B cell (primary cell): ENCODE measurements around the gene FKRP. TPM values are rescaled to one million over a fixed set of nuclear protein-coding genes. Genes with fewer than 3 reads are reported as not detected.

Source experiments
- ATAC-seq: fragments of 200-7000 bp; cut with Tn5 transposase; one replicate; pipeline ENCODE4 v1.10.0; 2021; ENCODE audit warnings: low read depth, mild to moderate bottlenecking, moderate number of reproducible peaks, moderate library complexity
- CTCF ChIA-PET: fragments of 350-600 bp; sonication (Branson Sonifier 250); formaldehyde crosslinking; loops from one replicate; lab custom pipeline; 2021; ENCODE audit warnings: antibody characterized with exemption, inconsistent platforms; lab: Charles Lee
- POLR2A ChIA-PET: fragments of 350-600 bp; sonication (Branson Sonifier 250); formaldehyde crosslinking; loops from one replicate; lab custom pipeline; 2021; ENCODE audit warnings: antibody characterized with exemption; lab: Charles Lee
- DNase-seq: peaks from one replicate; pipeline ENCODE4 v3.0.0; 2013
- H2AFZ ChIP-seq: 2 replicates; pipeline ENCODE4 v1.6.1; 2012; ENCODE audit warnings: mild to moderate bottlenecking, low read depth, low read length; ENCODE audit not compliant: insufficient read depth, poor library complexity, severe bottlenecking
- H3K27ac ChIP-seq, 2 donors: 1 replicate in 1 of 2; 2 replicates in 1 of 2; pipeline ENCODE4 v1.5.1; 2012 to 2013; ENCODE audit warnings: low read length in 2 of 2, mild to moderate bottlenecking in 2 of 2, moderate library complexity in 1 of 2
- H3K27me3 ChIP-seq, 4 experiments: fragments of 200-600 bp in 1 of 4; sonication (generic) in 1 of 4; replicated peaks in 1 of 4; 1 replicate in 2 of 4; 2 replicates in 2 of 4; pipeline versions ENCODE4 v1.6.1 to v1.7.0; 2013 to 2016; ENCODE audit warnings: low read length in 3 of 4, mild to moderate bottlenecking in 2 of 4, mixed read lengths in 1 of 4, moderate library complexity in 1 of 4; ENCODE audit not compliant: insufficient read depth in 4 of 4, control insufficient read depth in 3 of 4; ENCODE audit errors: control extremely low read depth in 1 of 4
- H3K36me3 ChIP-seq, 2 experiments: replicated peaks in 1 of 2; 1 replicate in 1 of 2; 2 replicates in 1 of 2; pipeline versions ENCODE4 v1.6.1 to v1.7.1; 2013; ENCODE audit warnings: low read length in 1 of 2; ENCODE audit not compliant: insufficient read depth in 2 of 2, control insufficient read depth in 1 of 2; ENCODE audit errors: control extremely low read depth in 1 of 2, extremely low read depth in 1 of 2
- H3K4me1 ChIP-seq, 2 donors: fragments of 200-600 bp in 1 of 2; sonication (generic) in 1 of 2; 1 replicate in 1 of 2; 2 replicates in 1 of 2; pipeline versions ENCODE4 v1.5.1 to v1.6.1; 2013 to 2017; ENCODE audit warnings: low read length in 2 of 2; ENCODE audit not compliant: control insufficient read depth in 2 of 2, insufficient read depth in 2 of 2
- H3K4me2 ChIP-seq: replicated peaks from 2 replicates; pipeline ENCODE3; 2012; ENCODE audit warnings: mild to moderate bottlenecking, low read depth, low read length; ENCODE audit not compliant: poor library complexity, severe bottlenecking
- H3K4me3 ChIP-seq, 5 experiments: fragments of 200-600 bp in 1 of 5; sonication (generic) in 1 of 5; 1 replicate in 3 of 5; 2 replicates in 2 of 5; pipeline versions ENCODE4 v1.5.1 to v1.7.0; 2011 to 2016; ENCODE audit warnings: low read length in 4 of 5, mild to moderate bottlenecking in 4 of 5, low read depth in 2 of 5, control low read depth in 1 of 5, moderate library complexity in 1 of 5; ENCODE audit not compliant: insufficient read depth in 1 of 5; ENCODE audit errors: control extremely low read depth in 1 of 5, extremely low read depth in 1 of 5
- H3K79me2 ChIP-seq: fragments of 200-600 bp; sonication (generic); one replicate; pipeline ENCODE4 v1.6.0; 2016; ENCODE audit warnings: low read length; ENCODE audit not compliant: control insufficient read depth, insufficient read depth
- H3K9ac ChIP-seq: fragments of 200-600 bp; sonication (generic); 2 replicates; pipeline ENCODE4 v1.6.1; 2017; ENCODE audit warnings: mild to moderate bottlenecking, low read length, moderate library complexity
- H3K9me3 ChIP-seq, 3 donors: one replicate each; pipeline versions ENCODE4 v1.6.1 to v1.7.1; 2013; ENCODE audit warnings: low read length in 2 of 3; ENCODE audit not compliant: control insufficient read depth in 2 of 3, insufficient read depth in 1 of 3; ENCODE audit errors: control extremely low read depth in 1 of 3
- H4K20me1 ChIP-seq: 2 replicates; pipeline ENCODE4 v1.6.0; 2012; ENCODE audit warnings: mild to moderate bottlenecking, low read length; ENCODE audit not compliant: insufficient read depth, control insufficient read depth, poor library complexity, severe bottlenecking
- H3K27ac Mint-ChIP-seq: one replicate; pipeline ENCODE4 v1.8.0; 2021; ENCODE audit warnings: mixed read lengths
- H3K27me3 Mint-ChIP-seq: one replicate; pipeline ENCODE4 v1.8.0; 2021; ENCODE audit warnings: mixed read lengths
- H3K4me1 Mint-ChIP-seq: one replicate; pipeline ENCODE4 v1.8.0; 2021; ENCODE audit warnings: mixed read lengths
- H3K4me3 Mint-ChIP-seq: one replicate; pipeline ENCODE4 v1.8.0; 2021; ENCODE audit warnings: mixed read lengths
- H3K9me3 Mint-ChIP-seq: one replicate; pipeline ENCODE4 v1.8.0; 2022; ENCODE audit warnings: mixed read lengths; ENCODE audit not compliant: insufficient read depth
- EZH2 ChIP-seq: IDR thresholded peaks from 2 replicates; pipeline ENCODE4 v1.6.1; 2012; ENCODE audit warnings: borderline replicate concordance, low read depth, mild to moderate bottlenecking, moderate library complexity, low read length; ENCODE audit not compliant: insufficient read depth, poor library complexity, severe bottlenecking
- WGBS: methylation state at CpG from one replicate; pipeline ENCODE4 v1.1.5; 2013; ENCODE audit warnings: missing lambda C conversion rate; ENCODE audit not compliant: insufficient coverage; 5-methylcytosine and 5-hydroxymethylcytosine counted together
- intact Hi-C: fragments of 100-400 bp; cut with micrococcal nuclease; formaldehyde crosslinking; loops from one replicate; pipeline ENCODE4 v1.10.0; 2022
- polyA plus RNA-seq: library from polyadenylated mRNA; depleted of rRNA; stranded (reverse); fragments of >200 nt; gene quantifications from 2 replicates; pipeline ENCODE4 v1.2.3, GENCODE V29; 2012
- total RNA-seq, 2 donors: library from RNA; stranded (reverse); fragments of 120-200 nt in 1 of 2; gene quantifications; 1 replicate in 1 of 2; 2 replicates in 1 of 2; pipeline versions ENCODE4 v1.2.3 to v1.2.4, GENCODE V29; 2013 to 2022
- TF ChIP-seq, protein P1 (sequence below): fragments of 200-600 bp; IDR thresholded peaks from one replicate; pipeline ENCODE4 v1.8.0; 2022; ENCODE audit warnings: antibody characterized with exemption, mild to moderate bottlenecking

FKRP gene
- total and polyA plus RNA-seq, 2 donors (not counting 1 experiment from before 2014, with no cell fraction given), result 30.2 to 38.8 TPM

DNA sequence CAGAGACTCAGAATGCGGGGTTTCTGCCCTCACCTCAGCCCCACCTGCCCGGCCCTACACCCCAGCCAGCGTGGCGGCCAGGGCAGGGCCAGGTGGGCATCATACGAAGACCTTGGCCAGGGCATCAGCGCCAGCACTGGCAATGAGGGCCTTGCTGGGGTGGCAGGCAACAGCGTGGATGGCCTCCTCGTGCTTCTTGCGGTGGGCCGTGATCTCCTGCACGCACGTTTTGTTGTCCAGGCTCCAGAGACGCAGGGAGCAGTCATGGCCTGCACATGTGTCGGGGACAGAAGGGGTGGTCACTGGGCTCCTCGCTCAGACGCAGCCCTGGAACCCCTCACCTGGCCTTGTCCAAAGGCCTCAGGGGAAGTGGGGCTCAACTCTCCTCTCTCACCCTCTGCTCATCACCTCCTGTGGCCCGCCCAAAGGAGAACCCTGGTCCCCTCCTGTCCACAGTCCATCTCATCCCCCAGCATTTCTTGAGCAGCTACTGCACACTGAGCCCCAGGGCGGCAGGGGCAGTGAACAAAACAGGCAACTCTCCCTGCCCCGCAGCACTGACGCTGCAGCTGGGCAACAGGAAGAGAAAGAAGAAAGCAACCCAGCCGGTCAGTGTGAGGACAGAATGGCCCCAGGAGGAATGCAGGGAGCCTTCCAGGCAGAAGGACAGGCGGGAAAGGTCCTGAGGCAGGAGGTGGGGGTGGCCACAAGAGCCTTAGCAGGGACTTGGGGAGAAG, 25.2 kb upstream of the FKRP start:
- H3K27ac Mint-ChIP-seq, result peak overlapping the region; percentile 95
- CTCF ChIA-PET, result interaction anchor here (0.6 to 14.9 kb wide), 3 partner anchors 8 to 834 kb away, joined by 3 to 353 read pairs (median 22); partner anchors contain the start of gene IRF2BP1
- Histone ChIP-seq H3K27ac (peak overlapping the region; percentile 89 to 92), H2AFZ (no peak overlapping the region), H3K4me1 (peaks cover 61 to 67% of the 10 kb centered on the region in 2 donors), H3K9me3 (no peaks in the 10 kb centered on the region), H3K9ac (no peak overlapping the region), H4K20me1 (peaks cover 10% of the 10 kb centered on the region), H3K4me3 (no peak overlapping the region), H3K4me2 (peak overlapping the region; percentile 94), H3K79me2 (peaks cover 57% of the 10 kb centered on the region), H3K36me3 (peaks cover 0 to 51% of the 10 kb centered on the region in 2 experiments), H3K27me3 (no peaks in the 10 kb centered on the region)
- H3K4me1 Mint-ChIP-seq, result peaks cover 62% of the 10 kb centered on the region
- WGBS, result 92% methylated on average over 21 of the region's 22 CpGs
- peak overlapping the region; percentile 45 for H3K4me3 Mint-ChIP-seq
- intact Hi-C loops, result no loop called here
- TF ChIP-seq EZH2, result no peak
- TF ChIP-seq, protein P1, sequence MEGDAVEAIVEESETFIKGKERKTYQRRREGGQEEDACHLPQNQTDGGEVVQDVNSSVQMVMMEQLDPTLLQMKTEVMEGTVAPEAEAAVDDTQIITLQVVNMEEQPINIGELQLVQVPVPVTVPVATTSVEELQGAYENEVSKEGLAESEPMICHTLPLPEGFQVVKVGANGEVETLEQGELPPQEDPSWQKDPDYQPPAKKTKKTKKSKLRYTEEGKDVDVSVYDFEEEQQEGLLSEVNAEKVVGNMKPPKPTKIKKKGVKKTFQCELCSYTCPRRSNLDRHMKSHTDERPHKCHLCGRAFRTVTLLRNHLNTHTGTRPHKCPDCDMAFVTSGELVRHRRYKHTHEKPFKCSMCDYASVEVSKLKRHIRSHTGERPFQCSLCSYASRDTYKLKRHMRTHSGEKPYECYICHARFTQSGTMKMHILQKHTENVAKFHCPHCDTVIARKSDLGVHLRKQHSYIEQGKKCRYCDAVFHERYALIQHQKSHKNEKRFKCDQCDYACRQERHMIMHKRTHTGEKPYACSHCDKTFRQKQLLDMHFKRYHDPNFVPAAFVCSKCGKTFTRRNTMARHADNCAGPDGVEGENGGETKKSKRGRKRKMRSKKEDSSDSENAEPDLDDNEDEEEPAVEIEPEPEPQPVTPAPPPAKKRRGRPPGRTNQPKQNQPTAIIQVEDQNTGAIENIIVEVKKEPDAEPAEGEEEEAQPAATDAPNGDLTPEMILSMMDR, result no peak
- no peaks in the 10 kb centered on the region for H3K27me3 Mint-ChIP-seq
- no peak for ATAC-seq
- no peaks in the 10 kb centered on the region for H3K9me3 Mint-ChIP-seq
- POLR2A ChIA-PET, result interaction anchor here (0.6 kb wide), 1 partner anchor 12 kb away, joined by 13 read pairs; no protein-coding TSS in a partner anchor
- DNase-seq, result no peak
